Measurements from ENCODE around the gene GNAT1.

The GNAT1 gene

DNA sequence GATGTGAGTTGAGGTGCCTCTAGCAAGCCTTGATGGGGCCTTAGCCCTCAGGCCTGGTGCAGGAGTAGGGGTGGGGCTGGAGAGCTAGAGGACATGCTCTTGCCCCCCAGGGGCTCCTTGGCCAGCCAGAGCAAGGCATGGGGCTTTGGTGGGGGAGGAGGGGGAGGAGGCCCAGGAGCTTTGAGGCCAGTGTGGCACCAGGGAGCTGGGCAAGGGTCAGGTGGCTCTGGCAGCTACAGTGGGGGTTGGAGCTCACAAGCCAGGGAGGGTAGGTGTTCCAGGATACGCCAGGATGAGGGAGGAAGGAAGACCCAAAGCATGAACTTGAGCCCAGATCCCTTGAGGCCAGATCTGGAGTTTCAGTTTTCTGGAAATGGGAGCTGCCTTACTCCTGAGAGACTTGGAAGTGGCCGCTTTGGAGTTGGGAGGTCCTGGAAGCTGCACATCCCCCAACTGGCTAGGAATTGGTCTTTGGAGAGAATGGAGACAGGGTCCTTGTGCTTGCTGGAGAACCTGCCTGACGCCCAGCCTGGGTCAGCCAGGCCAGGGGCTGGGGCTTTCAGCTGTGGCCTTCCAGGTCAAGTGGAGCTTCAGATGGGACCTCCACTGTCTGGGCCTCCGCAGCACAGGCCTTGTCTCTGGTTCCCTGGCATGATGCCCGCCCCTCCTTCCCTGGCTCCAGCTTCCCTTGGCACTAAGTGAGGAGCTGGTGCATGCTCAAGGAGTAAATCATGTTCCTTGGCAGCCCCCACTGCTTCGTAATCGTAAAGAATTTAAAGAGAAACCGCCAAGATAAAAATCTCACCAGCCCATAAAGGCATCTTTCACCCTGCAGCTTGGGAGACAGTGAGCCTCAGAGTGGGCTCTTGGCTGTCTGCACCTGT, 27.6 kb upstream of the GNAT1 start:
- DNase-seq: no peak

DNA sequence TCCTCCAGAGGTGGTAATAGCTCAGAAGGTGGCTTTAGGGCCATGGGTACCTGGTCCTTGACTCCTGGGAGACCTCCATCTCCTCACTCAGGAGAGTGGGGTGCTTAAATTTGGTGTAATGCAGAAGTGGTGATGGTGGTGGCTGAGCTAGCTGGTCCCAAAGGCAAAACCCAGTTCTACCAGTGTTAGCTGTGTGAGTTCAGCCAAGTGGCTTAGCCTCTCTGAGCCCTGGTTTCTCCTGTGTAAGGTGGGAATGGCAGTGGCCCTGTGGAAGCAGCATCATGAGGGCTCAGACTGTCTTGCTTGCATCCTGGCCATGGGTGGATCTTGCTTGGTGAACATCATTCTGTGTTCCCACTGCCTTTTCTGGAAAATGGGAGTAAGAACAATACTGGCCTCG, 26.9 kb upstream of the GNAT1 start:
- no peak for DNase-seq

DNA sequence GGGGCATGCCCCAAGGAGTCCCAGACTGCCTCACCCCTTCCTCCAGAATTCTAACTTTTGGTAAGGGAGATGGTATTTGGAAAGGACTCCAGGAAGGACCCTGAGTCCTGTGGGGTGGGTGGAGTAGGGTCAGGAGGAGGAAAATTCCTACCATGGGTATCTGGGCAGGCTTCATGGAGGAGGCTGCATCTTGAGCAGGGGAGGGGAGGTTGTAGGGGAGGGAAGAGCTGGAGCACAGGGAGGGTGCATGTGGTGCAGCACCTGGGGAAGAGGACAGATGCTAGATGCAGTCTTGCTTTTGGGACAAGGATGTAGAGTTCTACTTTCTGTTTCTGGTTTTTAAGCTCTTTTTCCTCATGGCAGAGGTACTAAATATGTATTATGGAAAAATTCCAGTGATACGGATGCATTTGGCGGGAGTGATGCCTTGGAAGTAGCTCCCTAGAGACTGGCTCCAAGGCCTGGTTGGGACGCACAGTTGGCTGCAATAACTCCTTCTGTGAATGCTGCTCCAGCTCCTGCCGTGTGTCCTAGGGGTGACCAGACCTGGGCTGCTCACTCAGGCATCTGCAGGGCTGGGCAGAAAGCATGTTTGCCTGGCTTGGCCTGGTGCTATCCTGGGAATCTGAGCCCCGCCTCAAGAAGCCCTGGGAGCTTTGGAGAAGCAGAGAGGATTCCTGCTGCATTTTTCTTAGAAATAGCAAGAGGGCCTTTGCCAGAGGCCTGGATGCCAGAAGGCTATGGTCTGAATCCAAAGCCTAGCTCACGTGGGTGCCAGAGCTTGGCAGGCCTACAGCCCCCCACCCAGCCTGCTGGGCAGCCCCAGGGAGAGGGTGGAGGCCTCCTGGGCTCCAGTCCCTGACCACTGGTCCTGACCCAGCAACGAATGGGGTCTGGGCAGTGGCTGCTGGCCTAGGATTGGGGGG, 26.2 kb upstream of the GNAT1 start:
- no peak for DNase-seq

GRCh38 chr3:50165910-50166538, 25.4 kb upstream of the GNAT1 start:
- DNase-seq: no peak

GRCh38 chr3:50166620-50167019, 24.8 kb upstream of the GNAT1 start:
- no peak for DNase-seq

- no peak for DNase-seq
Measured at GRCh38 chr3:50167069-50167840, 24.2 kb upstream of the GNAT1 start.

GRCh38 chr3:50167841-50168209, 23.6 kb upstream of the GNAT1 start:
- DNase-seq: no peak

- DNase-seq: no peak
Measured at GRCh38 chr3:50168388-50168787, 23.0 kb upstream of the GNAT1 start.

- DNase-seq: no peak
Measured at GRCh38 chr3:50168791-50169190, 22.6 kb upstream of the GNAT1 start.

- no peak for DNase-seq
Measured at GRCh38 chr3:50169232-50169832, 22.1 kb upstream of the GNAT1 start.

- no peak for DNase-seq
Measured at GRCh38 chr3:50169858-50170257, 21.6 kb upstream of the GNAT1 start.

DNA sequence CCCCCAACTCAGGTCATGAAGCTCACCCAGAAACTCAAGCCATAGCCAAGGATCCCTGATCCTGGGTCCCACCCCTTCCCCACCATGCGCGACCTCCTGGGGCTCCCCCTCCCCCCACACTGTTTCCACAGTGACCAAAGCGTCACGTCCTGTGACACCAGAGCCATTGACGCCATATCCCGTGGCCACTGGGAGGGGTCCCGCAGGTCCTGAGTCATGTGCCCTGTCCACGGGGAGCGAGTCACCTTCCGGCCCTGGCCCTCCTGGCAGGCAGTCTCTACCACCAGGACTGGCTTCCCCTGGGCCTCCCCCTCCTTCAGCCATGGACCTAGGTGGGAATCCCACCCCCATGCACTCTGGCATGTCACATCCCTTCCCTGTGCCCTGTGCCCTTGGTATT, 20.7 kb upstream of the GNAT1 start:
- DNase-seq: no peak

DNA sequence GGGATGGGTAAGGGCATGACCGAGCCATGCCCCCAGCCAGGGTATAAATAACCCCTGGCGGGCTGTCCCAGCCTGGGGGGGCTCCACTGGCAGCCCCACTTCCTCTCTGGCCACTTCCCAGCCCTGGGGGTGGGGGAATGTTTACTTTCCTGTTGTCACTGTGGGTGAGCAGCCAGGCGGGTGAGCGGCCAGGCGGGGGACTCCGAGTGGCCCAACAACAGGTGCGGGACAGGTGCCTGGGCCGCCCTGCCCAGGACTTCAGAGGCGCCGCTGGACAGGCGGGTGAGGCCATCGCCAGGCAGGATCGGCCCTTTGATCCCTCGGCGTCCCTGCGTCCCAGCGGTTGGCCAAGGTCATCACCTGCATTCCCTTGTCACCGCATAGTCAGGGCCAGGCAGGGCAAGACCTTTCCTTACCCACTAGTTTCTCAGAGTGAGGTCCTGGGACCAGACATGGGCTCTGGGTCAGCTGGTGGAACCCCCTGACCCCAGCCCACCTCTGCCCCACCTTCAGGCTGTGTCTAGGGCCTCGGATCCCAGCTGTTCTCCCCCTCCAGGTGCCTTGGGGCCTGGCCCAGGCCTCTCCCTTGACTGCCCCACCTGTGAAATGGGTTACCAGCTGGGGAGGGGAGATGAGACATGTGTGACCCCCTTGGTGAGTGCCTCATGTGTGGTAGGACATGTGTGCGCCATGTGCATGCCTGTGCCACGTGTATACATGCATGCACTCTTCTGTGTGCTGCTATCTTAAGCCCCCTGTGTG, 19.7 kb upstream of the GNAT1 start:
- no peak for DNase-seq

- DNase-seq: no peak
Measured at GRCh38 chr3:50172626-50173220, 18.7 kb upstream of the GNAT1 start.

DNA sequence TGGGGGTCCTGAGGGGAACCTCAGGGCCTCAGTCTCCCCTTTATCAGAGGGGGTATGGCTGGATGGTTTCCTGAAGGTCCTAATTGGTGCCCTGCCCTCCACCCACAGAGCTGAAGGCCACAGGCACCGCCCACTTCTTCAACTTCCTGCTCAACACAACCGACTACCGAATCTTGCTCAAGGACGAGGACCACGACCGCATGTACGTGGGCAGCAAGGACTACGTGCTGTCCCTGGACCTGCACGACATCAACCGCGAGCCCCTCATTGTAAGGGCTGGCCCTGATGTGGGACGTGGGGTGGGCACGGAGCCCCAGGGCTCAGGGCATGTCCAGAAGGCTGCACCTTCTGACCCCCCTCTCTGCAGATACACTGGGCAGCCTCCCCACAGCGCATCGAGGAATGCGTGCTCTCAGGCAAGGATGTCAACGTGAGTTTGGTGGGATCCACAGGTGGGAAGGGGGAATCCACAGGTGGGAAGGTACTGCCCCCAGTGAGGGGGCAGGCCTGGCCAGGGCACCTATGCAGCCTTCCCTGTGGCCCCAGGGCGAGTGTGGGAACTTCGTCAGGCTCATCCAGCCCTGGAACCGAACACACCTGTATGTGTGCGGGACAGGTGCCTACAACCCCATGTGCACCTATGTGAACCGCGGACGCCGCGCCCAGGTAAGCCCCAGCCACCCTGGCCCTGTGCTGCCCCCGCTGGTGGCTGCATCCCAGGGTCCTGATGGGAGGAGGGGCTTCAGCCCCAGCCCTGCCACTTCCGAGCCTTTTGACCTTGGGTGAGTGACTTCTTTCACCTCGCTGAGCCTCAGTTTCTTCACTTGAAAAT, 17.5 kb upstream of the GNAT1 start:
- no peak for DNase-seq

DNA sequence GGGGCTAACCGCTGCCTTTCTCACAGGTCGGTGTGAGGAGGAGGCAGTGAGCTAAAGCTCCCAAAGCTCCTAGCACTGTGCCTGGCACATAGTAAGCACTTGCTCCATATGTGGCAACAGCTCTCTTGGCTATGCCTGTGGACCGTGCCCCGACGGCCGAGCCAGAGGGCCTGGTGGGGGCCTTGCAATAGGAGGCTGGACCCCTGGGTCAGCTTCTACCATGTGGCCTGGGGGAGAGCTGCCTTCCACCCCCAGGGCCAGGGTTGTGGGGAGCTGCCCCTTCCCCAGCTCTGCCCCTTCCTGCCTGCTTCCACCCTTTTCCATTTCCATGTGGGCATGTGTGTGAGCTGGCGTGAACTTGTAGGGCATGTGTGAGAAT, 16.9 kb upstream of the GNAT1 start:
- no peak for DNase-seq

DNA sequence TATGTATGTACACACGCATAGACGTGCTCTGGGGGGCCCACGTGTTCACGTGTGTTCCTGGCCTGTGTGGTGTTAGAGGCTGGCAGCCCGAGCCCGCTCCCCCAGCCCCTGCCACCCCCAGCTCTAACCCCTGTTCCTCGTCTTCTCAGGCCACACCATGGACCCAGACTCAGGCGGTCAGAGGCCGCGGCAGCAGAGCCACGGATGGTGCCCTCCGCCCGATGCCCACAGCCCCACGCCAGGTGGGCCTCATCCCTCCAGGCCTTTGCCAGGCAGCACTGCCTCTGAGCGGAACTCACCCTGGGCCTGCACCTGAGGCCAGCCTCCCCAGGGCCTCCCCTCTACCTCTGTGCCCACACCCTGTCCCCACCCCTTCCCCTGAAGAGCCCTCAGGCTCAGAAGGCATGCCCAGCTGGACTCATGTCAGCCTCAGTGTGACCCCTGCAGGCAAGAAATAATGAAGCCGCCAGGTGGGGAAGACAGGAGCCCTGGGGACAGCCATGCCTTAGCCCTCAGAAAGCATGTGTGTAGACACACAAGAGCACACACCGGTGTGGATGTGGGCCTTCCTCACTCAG, 16.4 kb upstream of the GNAT1 start:
- no peak for DNase-seq

DNA sequence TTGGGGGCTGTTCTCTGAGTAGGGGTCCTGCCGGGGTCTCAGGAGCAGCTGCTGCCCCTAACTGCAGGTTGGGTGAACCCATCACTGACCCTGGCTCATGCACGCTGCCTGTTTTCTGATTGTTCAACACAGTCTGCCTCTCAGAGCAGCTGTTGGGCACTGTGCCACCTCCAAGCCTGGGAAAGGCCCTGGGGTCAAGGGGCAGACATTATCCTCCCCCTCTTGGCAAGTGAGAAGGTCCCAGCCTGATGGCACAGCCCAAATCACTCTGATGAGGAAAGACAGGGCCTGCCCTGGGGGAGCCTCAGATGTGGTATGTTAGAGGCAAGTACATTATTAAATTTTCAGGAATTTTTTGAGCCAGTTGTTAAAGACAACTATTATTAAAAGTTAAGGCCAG, 14.1 kb upstream of the GNAT1 start:
- DNase-seq: no peak

DNA sequence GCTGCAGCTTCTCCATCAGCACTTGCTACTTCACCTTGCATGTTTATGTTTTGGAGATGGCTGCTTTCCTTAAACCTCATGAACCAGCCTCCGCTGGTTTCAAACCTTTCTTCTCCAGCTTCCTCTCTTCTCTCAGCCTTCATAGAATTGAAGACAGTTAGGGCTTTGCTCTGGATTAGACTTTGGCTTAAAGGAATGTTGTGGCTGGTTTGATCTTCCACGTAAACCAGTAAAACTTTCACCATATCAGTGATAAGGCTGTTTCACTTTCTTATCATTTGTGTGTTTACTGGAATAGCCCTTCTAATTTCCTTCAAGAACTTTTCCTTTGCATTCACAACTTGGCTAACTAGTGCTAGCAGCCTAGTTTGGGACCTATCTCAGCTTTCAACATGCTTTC, 11.7 kb upstream of the GNAT1 start:
- DNase-seq: no peak

DNA sequence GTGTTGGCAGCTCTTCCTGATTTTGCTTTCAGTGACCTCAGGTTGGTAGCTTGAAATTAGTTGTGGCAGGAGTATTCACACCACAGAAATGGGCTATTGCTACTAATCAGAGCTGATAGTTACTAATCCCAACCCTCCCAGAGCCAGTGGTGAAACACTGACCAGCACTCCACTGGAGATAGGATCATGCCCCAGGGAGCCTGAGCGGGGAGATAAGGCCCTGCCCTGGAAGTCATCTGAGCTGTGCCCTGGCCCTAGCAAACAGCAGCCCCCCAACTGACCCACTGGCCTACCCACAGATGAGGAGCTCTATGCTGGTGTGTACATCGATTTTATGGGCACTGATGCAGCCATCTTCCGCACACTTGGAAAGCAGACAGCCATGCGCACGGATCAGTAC, 9.4 kb upstream of the GNAT1 start:
- no peak for DNase-seq
